HG03066 (cell line): Measurements from ENCODE around the gene NBEA.
"Not testable (repeated sequence)": the region's sequence is repeated elsewhere in the genome, so short reads cannot be mapped to it uniquely, and the experiment has no call there.

Experiments
- ATAC-seq: cut with Tn5 transposase; IDR thresholded peaks from one replicate; pipeline ENCODE4 v1.9.1; 2021; ENCODE audit warnings: low read depth; ENCODE audit not compliant: unreplicated experiment

NBEA gene

GRCh38 chr13:35354285-35354684 is 412.2 kb downstream of the NBEA start:
- no peak for ATAC-seq

GRCh38 chr13:35354882-35355281 is 412.8 kb downstream of the NBEA start:
- ATAC-seq, result no peak

GRCh38 chr13:35356572-35356971 is 414.5 kb downstream of the NBEA start:
- ATAC-seq, result no peak

DNA sequence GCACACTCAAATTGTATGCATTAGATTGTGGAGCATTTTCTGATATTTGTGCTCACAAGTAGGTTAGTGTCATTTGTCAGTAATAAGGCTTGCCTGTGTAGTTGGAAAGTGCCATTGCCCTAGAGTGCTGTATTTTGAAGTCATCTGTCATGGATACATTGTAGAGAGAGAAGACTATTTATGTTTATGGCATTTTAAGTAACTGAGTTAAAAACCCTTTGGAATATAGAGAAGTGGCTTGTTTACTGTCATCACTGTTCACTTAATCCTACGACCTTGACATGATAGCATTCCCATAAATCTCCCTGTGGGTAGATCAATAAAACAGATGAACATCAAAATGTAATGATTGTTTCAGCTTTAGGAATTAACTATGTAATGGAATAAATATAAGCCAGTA is 423.8 kb downstream of the NBEA start:
- no peak for ATAC-seq

GRCh38 chr13:35367586-35367985 is 425.5 kb downstream of the NBEA start:
- no peak for ATAC-seq

- no peak for ATAC-seq
Observed at GRCh38 chr13:35378939-35379338, 436.9 kb downstream of the NBEA start.

DNA sequence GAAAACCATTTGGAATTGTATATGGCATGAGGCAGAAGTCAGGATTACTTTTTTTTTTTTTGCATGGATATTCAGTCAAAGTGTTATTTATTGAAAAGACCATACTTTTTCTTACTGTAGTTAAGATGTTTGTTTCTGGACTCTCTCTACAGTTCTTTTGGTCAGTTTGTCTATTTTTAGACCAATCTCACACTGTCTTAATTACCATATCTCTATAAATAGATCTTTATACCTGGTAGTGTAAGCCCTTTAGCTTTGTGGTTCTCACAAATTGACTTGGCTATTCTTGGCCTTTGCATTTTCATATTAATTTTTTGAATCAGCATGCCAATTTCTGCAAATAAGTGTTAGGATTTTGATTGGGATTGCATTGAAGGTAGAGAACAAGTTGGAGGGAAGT is 437.6 kb downstream of the NBEA start:
- ATAC-seq, result no peak

- no peak for ATAC-seq
Observed at GRCh38 chr13:35387682-35388250, 445.7 kb downstream of the NBEA start.

- no peak for ATAC-seq
Observed at GRCh38 chr13:35388441-35389355, 446.6 kb downstream of the NBEA start.

- ATAC-seq, result no peak
Observed at GRCh38 chr13:35389535-35389934, 447.5 kb downstream of the NBEA start.

GRCh38 chr13:35392768-35393167 is 450.7 kb downstream of the NBEA start:
- ATAC-seq, result no peak

GRCh38 chr13:35393886-35394285 is 451.8 kb downstream of the NBEA start:
- ATAC-seq, result no peak

GRCh38 chr13:35408285-35408684 is 466.2 kb downstream of the NBEA start:
- not testable (repeated sequence) for ATAC-seq

DNA sequence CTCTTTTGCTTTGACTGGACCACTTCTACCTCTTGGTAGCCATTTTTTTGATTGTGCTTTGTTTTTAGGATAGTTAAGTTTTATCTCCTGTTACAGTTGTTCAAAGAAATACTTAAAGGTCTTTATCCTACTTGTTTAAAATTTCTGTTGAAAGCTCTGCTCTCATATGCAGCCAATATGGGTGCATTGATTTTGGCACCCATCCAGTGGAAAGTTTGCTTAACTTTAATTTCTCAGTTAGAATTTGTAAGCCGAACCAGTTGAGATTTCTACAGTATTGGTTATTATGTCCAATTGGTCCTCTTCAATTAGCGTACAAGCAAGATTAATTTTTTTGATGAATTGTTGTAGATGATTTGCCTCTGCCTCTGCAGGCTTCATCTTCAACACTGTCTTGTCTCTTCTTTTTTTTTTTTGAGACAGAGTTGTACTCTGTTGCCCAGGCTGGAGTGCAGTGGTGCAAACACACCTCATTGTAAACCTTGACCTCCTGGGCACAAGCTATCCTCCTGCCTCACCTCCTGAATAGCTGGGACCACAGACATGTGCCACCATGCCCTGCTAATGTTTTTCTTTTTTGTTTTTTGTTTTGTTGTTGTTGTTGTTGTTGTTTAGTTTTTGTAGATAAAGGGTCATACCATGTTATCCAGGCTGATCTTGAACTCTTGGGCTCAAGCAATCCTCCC is 469.1 kb downstream of the NBEA start:
- ATAC-seq, result no peak

GRCh38 chr13:35448465-35448864 is 506.4 kb downstream of the NBEA start:
- ATAC-seq, result no peak

GRCh38 chr13:35449821-35450220 is 507.8 kb downstream of the NBEA start:
- ATAC-seq, result no peak

DNA sequence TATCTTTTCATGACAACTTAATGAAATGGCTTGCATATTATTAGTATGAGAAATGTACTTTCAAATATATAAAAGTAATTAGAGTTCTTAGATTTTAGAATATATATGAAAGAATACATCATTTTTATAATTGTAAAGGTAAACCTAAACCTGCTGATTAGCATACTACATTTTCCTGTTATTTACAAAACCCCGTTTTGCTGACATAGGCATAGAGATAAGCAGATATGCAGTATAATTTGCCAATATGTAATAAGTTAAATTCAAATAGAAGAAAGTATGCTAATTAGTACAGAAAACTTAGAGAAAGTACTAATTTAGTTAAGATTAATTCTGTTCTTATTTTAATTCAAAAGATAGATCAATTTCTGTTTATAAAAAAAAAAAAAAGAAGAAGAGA is 513.0 kb downstream of the NBEA start:
- ATAC-seq, result no peak

GRCh38 chr13:35457258-35457657 is 515.2 kb downstream of the NBEA start:
- no peak for ATAC-seq

DNA sequence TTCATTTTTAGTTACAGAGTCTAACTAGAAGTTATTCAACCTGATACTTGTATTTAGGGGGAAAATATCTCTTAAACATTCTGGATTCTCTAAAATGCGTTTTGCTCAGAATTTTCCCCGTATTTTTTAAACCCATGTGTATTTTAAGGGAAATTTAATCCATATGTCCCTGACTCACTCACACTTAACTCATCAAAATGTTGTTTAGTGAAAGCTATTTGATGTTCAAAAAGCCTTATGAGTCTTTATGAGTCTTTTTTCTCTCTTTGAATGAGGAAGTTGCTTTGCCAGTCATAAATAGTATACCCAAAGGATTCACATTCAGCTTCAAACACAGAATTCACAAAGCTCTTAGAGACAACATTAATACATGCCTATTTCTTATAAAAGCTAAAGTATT is 518.0 kb downstream of the NBEA start:
- ATAC-seq, result no peak

DNA sequence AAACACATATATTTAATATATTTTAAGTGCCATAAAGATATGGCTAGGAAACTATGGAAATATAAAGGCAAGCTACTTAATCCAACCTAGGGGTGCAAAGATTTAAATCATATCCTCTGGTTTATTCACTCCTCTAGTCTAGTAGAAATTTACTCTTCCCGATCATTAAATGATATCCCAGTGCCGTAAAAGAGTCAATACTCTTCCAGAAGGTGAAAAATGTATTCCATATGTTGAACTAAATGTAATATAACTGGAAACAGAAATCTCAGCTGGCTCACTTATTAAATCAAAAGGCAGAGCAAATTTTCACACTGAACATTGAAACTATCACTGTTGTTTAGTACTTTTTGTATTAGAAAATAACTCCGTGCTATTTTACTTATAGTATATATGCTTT is 523.3 kb downstream of the NBEA start:
- ATAC-seq, result no peak

DNA sequence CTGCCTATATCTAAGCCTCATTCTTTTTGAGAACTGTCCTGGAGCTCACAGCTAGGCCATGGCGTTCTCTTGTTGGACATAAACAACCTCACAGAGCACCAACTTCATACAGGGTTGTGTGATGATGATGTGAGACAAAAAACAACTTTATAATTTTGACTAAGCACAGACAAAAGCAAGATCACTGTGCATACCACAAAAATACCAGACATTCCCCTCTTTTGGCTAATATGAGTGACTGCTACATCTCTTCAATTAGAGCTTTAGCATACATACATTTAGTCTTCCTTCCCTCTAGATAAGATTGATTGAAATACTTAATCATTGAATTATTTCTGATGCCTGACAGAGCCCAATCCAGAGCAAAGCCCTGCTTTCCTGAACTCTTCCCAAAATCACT is 526.1 kb downstream of the NBEA start:
- no peak for ATAC-seq
